HepG2 (cell line): Measurements from ENCODE around the gene BRPF1. TPM values are rescaled to one million over a fixed set of nuclear protein-coding genes. Genes with fewer than 3 reads are reported as not detected.
A peak's percentile ranks its signal among the peaks of the same experiment; 100 is the strongest.

ENCODE experiments used
- ATAC-seq: fragments of 200-7000 bp; cut with Tn5 transposase; 3 replicates; pipeline ENCODE4 v1.9.1; 2020; ENCODE audit warnings: mild to moderate bottlenecking, moderate library complexity
- BruUV-seq: library from RNA; stranded (reverse); fragments of 400-500 nt; replicated peaks from 2 replicates; lab custom pipeline; 2021; lab: Mats Ljungman, UMichigan
- CTCF ChIA-PET: fragments of 300-600 bp; formaldehyde crosslinking; extraction: SDS; loops from one replicate; lab custom pipeline; 2021; ENCODE audit warnings: low total read pairs, inconsistent platforms, low intra/inter-chr PET ratio; lab: Yijun Ruan, JAX
- POLR2A ChIA-PET: fragments of 350-600 bp; sonication (Branson Sonifier 250); formaldehyde crosslinking; loops from one replicate; lab custom pipeline; 2020; ENCODE audit warnings: antibody characterized with exemption, inconsistent platforms; lab: Yijun Ruan, JAX
- DNase-seq: peaks from one replicate; pipeline ENCODE4 v3.0.0-alpha.2; 2015; ENCODE audit warnings: low spot score
- FAIRE-seq: peaks from 3 replicates; lab custom pipeline; 2011; peaks lifted over from hg19 to GRCh38; lab: Jason Lieb, UNC
- H2AFZ ChIP-seq: one replicate; pipeline ENCODE4 v1.6.1; 2011; ENCODE audit warnings: low read length, inconsistent platforms
- H3K27ac ChIP-seq: fragments of 300-600 bp; 3 replicates; pipeline ENCODE4 v1.8.0; 2011; ENCODE audit warnings: mixed run types, mild to moderate bottlenecking, mixed read lengths, low read length, inconsistent platforms; ENCODE audit not compliant: insufficient read depth; ENCODE audit errors: extremely low read length
- H3K27me3 ChIP-seq, 2 experiments: fragments of 200-600 bp in 1 of 2; 2 replicates in 1 of 2; 3 replicates in 1 of 2; pipeline versions ENCODE4 v1.6.0 to v1.8.0; 2011; ENCODE audit warnings: low read length in 2 of 2, mild to moderate bottlenecking in 2 of 2, moderate library complexity in 2 of 2, inconsistent platforms in 1 of 2; ENCODE audit not compliant: insufficient read depth in 2 of 2, control insufficient read depth in 1 of 2
- H3K36me3 ChIP-seq, 2 experiments: fragments of 200-600 bp in 1 of 2; replicated peaks in 1 of 2; 2 replicates in 1 of 2; 3 replicates in 1 of 2; pipeline versions ENCODE4 v1.5.1 to v1.8.0; 2011; ENCODE audit warnings: low read length in 2 of 2, inconsistent platforms in 1 of 2; ENCODE audit not compliant: insufficient read depth in 2 of 2, control insufficient read depth in 1 of 2
- H3K4me1 ChIP-seq: 2 replicates; pipeline ENCODE4 v1.5.1; 2012; ENCODE audit warnings: low read length, inconsistent platforms; ENCODE audit not compliant: insufficient read depth
- H3K4me2 ChIP-seq: 2 replicates; pipeline ENCODE4 v1.6.0; 2011; ENCODE audit warnings: low read depth, low read length, inconsistent platforms
- H3K4me3 ChIP-seq, 3 experiments: fragments of 200-600 bp in 1 of 3; sonication (generic), shearing (Covaris generic) in 1 of 3; replicated peaks in 1 of 3; 2 replicates each; pipeline ENCODE4 v1.5.1; 2011 to 2016; ENCODE audit warnings: low read length in 3 of 3, inconsistent platforms in 2 of 3, low read depth in 2 of 3, mild to moderate bottlenecking in 2 of 3, control low read depth in 1 of 3, mixed read lengths in 1 of 3; ENCODE audit not compliant: insufficient read depth in 1 of 3
- H3K79me2 ChIP-seq: one replicate; pipeline ENCODE4 v1.6.1; 2011; ENCODE audit warnings: low read length, inconsistent platforms; ENCODE audit not compliant: insufficient read depth
- H3K9ac ChIP-seq: 2 replicates; pipeline ENCODE4 v1.6.0; 2011; ENCODE audit warnings: mild to moderate bottlenecking, low read depth, low read length, inconsistent platforms; ENCODE audit not compliant: insufficient read depth
- H3K9me3 ChIP-seq: 2 replicates; pipeline ENCODE4 v1.5.1; 2012; ENCODE audit warnings: mild to moderate bottlenecking, low read length
- H4K20me1 ChIP-seq: 2 replicates; pipeline ENCODE4 v1.6.0; 2011; ENCODE audit warnings: inconsistent platforms, mild to moderate bottlenecking, low read length, moderate library complexity; ENCODE audit not compliant: insufficient read depth
- ESRRA ChIP-seq: sonication (generic); formaldehyde crosslinking; IDR thresholded peaks from 2 replicates; pipeline ENCODE4 v1.5.1; 2020; ENCODE audit warnings: mild to moderate bottlenecking, low read depth, missing genetic modification reagents
- MED8 ChIP-seq: sonication (generic); formaldehyde crosslinking; IDR thresholded peaks from 2 replicates; pipeline ENCODE4 v1.8.1; 2023; ENCODE audit warnings: mild to moderate bottlenecking, missing genetic modification reagents; ENCODE audit not compliant: insufficient replicate concordance
- SIN3A ChIP-seq: IDR thresholded peaks from 2 replicates; pipeline ENCODE4 v1.6.1; 2011; ENCODE audit warnings: low read depth, mild to moderate bottlenecking, control low read depth, low read length, borderline replicate concordance
- ZBTB42 ChIP-seq: sonication (generic); formaldehyde crosslinking; IDR thresholded peaks from 2 replicates; pipeline ENCODE4 v1.5.0; 2020; ENCODE audit warnings: mild to moderate bottlenecking, missing genetic modification reagents
- ZNF121 ChIP-seq: sonication (generic); formaldehyde crosslinking; IDR thresholded peaks from 2 replicates; pipeline ENCODE4 v1.5.0; 2020; ENCODE audit warnings: mild to moderate bottlenecking, missing genetic modification reagents
- ZSCAN9 ChIP-seq: IDR thresholded peaks from 2 replicates; pipeline ENCODE4 v1.6.1; 2016; ENCODE audit warnings: borderline replicate concordance
- WGBS: methylation state at CpG from one replicate; pipeline ENCODE4 v1.1.6; 2017; ENCODE audit warnings: low lambda C conversion rate; 5-methylcytosine and 5-hydroxymethylcytosine counted together
- in situ Hi-C: cut with HindIII; loops from 2 replicates; pipeline ENCODE4 v1.10.0; 2017; ENCODE audit warnings: low pct_unique_long_range_greater_than_20kb; ENCODE audit not compliant: extremely low pct_ligation_motif_present
- intact Hi-C: fragments of 100-400 bp; cut with micrococcal nuclease; formaldehyde crosslinking; loops from one replicate; pipeline ENCODE4 v1.10.0; 2022; ENCODE audit not compliant: unreplicated experiment
- polyA plus RNA-seq, 8 experiments: library from polyadenylated mRNA; depleted of rRNA in 3 of 8; stranded (reverse) in 7 of 8; unstranded in 1 of 8; fragments of >200 nt; fragmentation: Illumina TruSeq in 4 of 8; extraction: Trizol in 4 of 8; gene quantifications; 2 replicates each; pipeline versions ENCODE4 v1.2.1 to v1.2.3, GENCODE V29; 2011 to 2016; ENCODE audit warnings: low read depth in 4 of 8, missing spikeins in 1 of 8, mixed read lengths in 1 of 8; ENCODE audit not compliant: insufficient read depth in 1 of 8
- total RNA-seq, 5 experiments: library from RNA; depleted of rRNA; stranded (reverse); fragments of >200 nt; fragmentation: Illumina TruSeq; extraction: Trizol; gene quantifications; 2 replicates each; pipeline ENCODE4 v1.2.3, GENCODE V29; 2016; ENCODE audit warnings: low read depth in 1 of 5
- TF ChIP-seq, protein P1 (sequence below): sonication (generic); formaldehyde crosslinking; IDR thresholded peaks from 2 replicates; pipeline ENCODE4 v1.8.0; 2022; ENCODE audit warnings: mild to moderate bottlenecking, missing genetic modification reagents
- TF ChIP-seq, protein P2 (sequence below): sonication (generic); formaldehyde crosslinking; IDR thresholded peaks from 2 replicates; pipeline ENCODE4 v1.8.0; 2022; ENCODE audit warnings: mild to moderate bottlenecking, missing genetic modification reagents, moderate library complexity

BRPF1 gene
- total and polyA plus RNA-seq, 2 of the 13 experiments (the other 11 are each of a cell fraction or from before 2014, with no cell fraction given) = 7.3 to 10.0 TPM

DNA sequence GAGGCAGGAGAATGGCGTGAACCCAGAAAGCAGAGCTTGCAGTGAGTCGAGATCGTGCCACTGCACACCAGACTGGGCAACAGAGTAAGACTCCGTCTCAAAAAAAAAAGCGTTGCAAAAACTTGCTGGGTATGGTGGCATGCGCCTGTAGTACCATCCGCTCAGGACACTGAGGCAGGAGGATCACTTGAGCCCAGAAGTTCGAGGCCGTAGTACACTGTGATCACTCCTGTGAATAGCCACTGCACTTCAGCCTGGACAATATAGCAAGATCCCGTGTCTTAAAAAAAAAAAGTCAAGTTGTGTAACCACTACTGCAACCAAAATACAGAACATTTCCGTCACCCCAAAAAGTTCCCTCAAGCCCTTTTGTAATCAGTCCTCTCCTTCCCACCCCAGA lies 62.9 kb downstream of the BRPF1 start:
- Histone ChIP-seq H3K36me3 (peaks cover 7 to 41% of the 10 kb centered on the region in 2 experiments; a peak in 4 of 5 replicates), H3K4me3 (peak overlapping the region in 1 of 3 experiments; percentile 93; a peak in 1 of 6 replicates), H2AFZ (no peak overlapping the region), H3K27ac (no peak overlapping the region), H3K9ac (no peak overlapping the region), H3K4me1 (peaks cover 28% of the 10 kb centered on the region), H4K20me1 (no peaks in the 10 kb centered on the region; the same call in 1 of the 2 replicates), H3K27me3 (peaks cover 0 to 5% of the 10 kb centered on the region in 2 experiments; a peak in 1 of 5 replicates), H3K79me2 (peaks cover 32% of the 10 kb centered on the region), H3K4me2 (peak overlapping the region; percentile 92; the same call in 1 of the 2 replicates), H3K9me3 (no peaks in the 10 kb centered on the region)
- BruUV-seq = no TSS peak
- in situ Hi-C loops = no loop called here
- intact Hi-C loops = no loop called here
- DNase-seq (no peak), ATAC-seq (no peak), FAIRE-seq (no peak)
- 95% methylated on average over 11 of the region's 11 CpGs for whole genome bisulfite sequencing
- ChIA-PET CTCF (no interaction called here), POLR2A (no interaction called here)
- TF ChIP-seq MED8 (no peak), ZNF121 (CRISPR knock-in tag) (peak; percentile 92)

DNA sequence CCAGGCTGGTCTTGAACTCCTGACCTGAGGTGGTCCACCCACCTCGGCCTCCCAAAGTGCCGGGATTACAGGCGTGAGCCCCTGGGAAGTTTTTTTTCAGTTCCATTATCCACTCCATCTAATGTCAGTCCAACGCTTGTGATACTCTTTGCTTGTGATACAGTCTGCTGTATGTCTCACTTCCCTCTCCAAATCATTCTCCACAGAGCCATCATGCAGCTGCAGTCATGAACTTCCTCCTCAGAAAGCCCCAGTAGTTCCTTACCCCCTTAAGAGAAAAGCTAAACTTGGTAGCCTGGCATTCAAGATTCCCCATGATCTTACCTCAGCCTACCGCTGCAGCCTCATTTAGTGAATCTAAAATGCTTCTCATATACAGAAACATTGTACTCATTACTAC lies 63.7 kb downstream of the BRPF1 start:
- Histone ChIP-seq H4K20me1 (no peaks in the 10 kb centered on the region; the same call in 1 of the 2 replicates), H3K79me2 (peaks cover 32% of the 10 kb centered on the region), H3K36me3 (peaks cover 13 to 41% of the 10 kb centered on the region in 2 experiments), H3K4me1 (peaks cover 28% of the 10 kb centered on the region), H2AFZ (no peak overlapping the region), H3K4me2 (no peak overlapping the region), H3K4me3 (no peak overlapping the region), H3K27me3 (peaks cover 0 to 5% of the 10 kb centered on the region in 2 experiments; a peak in 1 of 5 replicates), H3K9ac (no peak overlapping the region), H3K9me3 (no peaks in the 10 kb centered on the region), H3K27ac (no peak overlapping the region)
- ChIA-PET POLR2A (interaction anchor here (1.5 kb wide), 1 partner anchor 10 kb away, joined by 5 read pairs; no protein-coding TSS in a partner anchor), CTCF (no interaction called here)
- intact Hi-C loops (no loop called here), in situ Hi-C loops (no loop called here)
- WGBS = 95% methylated on average over 5 of the region's 5 CpGs
- ATAC-seq (no peak), DNase-seq (no peak), FAIRE-seq (no peak)
- TF ChIP-seq ZBTB42 (no peak), SIN3A (no peak), ESRRA (CRISPR knock-in tag) (no peak), ZSCAN9 (no peak)
- TF ChIP-seq, protein P1, sequence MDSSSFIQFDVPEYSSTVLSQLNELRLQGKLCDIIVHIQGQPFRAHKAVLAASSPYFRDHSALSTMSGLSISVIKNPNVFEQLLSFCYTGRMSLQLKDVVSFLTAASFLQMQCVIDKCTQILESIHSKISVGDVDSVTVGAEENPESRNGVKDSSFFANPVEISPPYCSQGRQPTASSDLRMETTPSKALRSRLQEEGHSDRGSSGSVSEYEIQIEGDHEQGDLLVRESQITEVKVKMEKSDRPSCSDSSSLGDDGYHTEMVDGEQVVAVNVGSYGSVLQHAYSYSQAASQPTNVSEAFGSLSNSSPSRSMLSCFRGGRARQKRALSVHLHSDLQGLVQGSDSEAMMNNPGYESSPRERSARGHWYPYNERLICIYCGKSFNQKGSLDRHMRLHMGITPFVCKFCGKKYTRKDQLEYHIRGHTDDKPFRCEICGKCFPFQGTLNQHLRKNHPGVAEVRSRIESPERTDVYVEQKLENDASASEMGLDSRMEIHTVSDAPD (CRISPR knock-in tag) = no peak
- TF ChIP-seq, protein P2, sequence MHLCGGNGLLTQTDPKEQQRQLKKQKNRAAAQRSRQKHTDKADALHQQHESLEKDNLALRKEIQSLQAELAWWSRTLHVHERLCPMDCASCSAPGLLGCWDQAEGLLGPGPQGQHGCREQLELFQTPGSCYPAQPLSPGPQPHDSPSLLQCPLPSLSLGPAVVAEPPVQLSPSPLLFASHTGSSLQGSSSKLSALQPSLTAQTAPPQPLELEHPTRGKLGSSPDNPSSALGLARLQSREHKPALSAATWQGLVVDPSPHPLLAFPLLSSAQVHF = no peak
- no TSS peak for BruUV-seq
